ENCODE measurements around the gene CYFIP2. TPM values are rescaled to one million over a fixed set of nuclear protein-coding genes. Genes with fewer than 3 reads are reported as not detected.
A peak's percentile ranks its signal among the peaks of the same experiment; 100 is the strongest.

CYFIP2 gene
- total RNA-seq, 1 donor, result 6.5 TPM

DNA sequence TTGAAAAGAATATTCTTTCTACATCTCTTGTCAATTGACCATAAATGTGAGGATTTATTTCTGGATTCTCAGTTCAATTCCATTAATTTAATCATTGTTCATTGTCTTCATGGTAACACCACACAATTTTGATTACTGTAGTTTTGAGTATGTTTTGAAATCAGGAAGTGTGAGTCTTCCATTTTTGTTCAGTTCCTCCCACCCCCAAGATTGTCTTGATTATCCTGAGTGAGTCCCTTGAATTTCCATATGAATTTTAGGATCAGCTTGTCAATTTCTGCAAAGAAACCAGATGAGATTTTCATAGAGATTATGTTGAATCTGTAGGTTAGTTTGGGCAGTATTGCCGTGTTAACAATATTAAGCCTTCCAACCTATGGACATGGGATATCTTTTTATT lies 9.5 kb downstream of the CYFIP2 start:
- Histone ChIP-seq H3K4me2 (ENCODE audit: insufficient read depth, low read length) (no peak overlapping the region), H3K79me2 (ENCODE audit: insufficient read depth, low read length) (no peaks in the 10 kb centered on the region), H2AFZ (ENCODE audit: low read length) (no peak overlapping the region), H3K9me3 (ENCODE audit: low read depth, low read length) (no peaks in the 10 kb centered on the region), H3K27me3 (ENCODE audit: insufficient read depth, low read length) (no peaks in the 10 kb centered on the region), H3K27ac (ENCODE audit: low read depth, low read length) (no peak overlapping the region), H3K4me1 (ENCODE audit: insufficient read depth, low read length) (no peaks in the 10 kb centered on the region), H3K36me3 (ENCODE audit: insufficient read depth, low read length) (no peaks in the 10 kb centered on the region), H4K20me1 (ENCODE audit: insufficient read depth, low read length) (no peaks in the 10 kb centered on the region), H3K4me3 (ENCODE audit: insufficient read depth, low read length) (no peak overlapping the region)
- TF ChIP-seq, protein P1, sequence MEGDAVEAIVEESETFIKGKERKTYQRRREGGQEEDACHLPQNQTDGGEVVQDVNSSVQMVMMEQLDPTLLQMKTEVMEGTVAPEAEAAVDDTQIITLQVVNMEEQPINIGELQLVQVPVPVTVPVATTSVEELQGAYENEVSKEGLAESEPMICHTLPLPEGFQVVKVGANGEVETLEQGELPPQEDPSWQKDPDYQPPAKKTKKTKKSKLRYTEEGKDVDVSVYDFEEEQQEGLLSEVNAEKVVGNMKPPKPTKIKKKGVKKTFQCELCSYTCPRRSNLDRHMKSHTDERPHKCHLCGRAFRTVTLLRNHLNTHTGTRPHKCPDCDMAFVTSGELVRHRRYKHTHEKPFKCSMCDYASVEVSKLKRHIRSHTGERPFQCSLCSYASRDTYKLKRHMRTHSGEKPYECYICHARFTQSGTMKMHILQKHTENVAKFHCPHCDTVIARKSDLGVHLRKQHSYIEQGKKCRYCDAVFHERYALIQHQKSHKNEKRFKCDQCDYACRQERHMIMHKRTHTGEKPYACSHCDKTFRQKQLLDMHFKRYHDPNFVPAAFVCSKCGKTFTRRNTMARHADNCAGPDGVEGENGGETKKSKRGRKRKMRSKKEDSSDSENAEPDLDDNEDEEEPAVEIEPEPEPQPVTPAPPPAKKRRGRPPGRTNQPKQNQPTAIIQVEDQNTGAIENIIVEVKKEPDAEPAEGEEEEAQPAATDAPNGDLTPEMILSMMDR (IDR thresholded peaks at IDR 0.05; ENCODE audit: extremely low read depth, low read depth, low read length), result no peak
- no peak for DNase-seq (ENCODE audit: insufficient read length, low spot score, missing footprints)

DNA sequence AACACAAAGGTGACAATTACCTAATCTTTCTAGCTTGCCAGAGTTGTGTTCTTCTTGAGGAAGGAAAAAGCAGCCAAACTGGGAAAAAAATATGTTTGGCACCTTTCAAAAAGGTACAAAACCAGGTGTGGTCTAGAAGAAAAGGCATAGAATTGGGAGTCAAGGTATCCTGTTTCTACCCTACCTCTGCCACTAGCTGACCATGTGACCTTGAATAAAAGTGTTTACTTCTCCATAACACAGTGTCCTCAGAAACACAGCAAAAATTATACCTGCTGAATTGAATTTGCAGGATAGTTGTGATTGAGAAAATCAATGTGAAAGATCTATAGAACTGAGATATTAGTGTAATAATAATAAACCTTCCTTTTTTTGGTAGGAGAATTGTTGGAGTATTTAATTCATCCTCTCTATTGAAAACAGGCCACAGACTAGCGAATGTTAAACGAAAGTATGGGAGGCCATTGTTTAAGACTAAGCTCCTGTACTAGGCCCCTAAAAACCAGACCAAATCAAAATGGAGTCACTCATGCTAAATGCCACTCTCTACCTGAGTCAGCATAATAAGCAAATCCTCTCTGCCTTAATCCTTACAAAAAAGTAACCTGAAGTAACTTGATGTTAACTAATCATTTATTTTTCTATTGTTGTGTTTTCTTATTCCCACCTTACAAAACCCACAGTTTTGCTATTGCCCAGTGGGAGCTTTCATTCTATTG lies 12.6 kb downstream of the CYFIP2 start:
- H3K36me3 ChIP-seq (ENCODE audit: insufficient read depth, low read length), result no peaks in the 10 kb centered on the region
- no peak for DNase-seq (ENCODE audit: insufficient read length, low spot score, missing footprints)
- no peak overlapping the region for H3K27ac ChIP-seq (ENCODE audit: low read depth, low read length)
- TF ChIP-seq, protein P1 (IDR thresholded peaks at IDR 0.05; ENCODE audit: extremely low read depth, low read depth, low read length), result no peak
- H3K27me3 ChIP-seq (ENCODE audit: insufficient read depth, low read length), result no peaks in the 10 kb centered on the region
- H2AFZ ChIP-seq (ENCODE audit: low read length), result no peak overlapping the region
- no peak overlapping the region for H3K4me3 ChIP-seq (ENCODE audit: insufficient read depth, low read length)
- H3K79me2 ChIP-seq (ENCODE audit: insufficient read depth, low read length), result no peaks in the 10 kb centered on the region
- no peaks in the 10 kb centered on the region for H4K20me1 ChIP-seq (ENCODE audit: insufficient read depth, low read length)
- no peaks in the 10 kb centered on the region for H3K9me3 ChIP-seq (ENCODE audit: low read depth, low read length)
- H3K4me2 ChIP-seq (ENCODE audit: insufficient read depth, low read length), result no peak overlapping the region
- H3K4me1 ChIP-seq (ENCODE audit: insufficient read depth, low read length), result peaks cover 2% of the 10 kb centered on the region

DNA sequence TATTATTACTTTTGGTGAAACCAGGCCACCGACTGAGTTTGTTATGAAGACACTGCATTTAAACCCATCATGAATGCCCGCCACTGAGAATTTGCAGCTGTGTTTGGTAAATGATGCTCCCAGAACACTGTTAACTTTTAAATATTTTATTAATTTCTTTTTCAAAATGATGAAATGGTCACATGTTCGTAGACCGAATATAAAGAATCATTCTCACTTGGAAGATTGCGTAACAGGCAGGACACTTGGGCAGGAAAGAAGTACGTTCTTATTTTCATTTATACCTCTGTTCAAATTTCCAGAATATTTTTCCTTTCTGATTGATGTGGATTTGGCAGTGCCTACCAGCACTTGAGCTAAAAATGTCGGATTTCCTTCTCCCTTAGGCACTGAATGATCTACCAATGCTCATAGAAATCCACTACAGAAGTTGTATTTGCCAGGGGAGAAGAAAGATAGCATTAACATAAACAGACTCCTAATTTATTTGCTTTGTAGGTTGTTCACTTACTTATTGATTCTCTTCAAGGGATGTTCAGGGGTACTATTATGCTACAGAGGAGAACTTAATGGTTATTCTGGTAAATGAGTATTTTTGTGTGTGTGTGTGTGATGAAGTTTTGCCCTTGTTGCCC lies 13.8 kb downstream of the CYFIP2 start:
- H2AFZ ChIP-seq (ENCODE audit: low read length), result no peak overlapping the region
- no peaks in the 10 kb centered on the region for H4K20me1 ChIP-seq (ENCODE audit: insufficient read depth, low read length)
- H3K27ac ChIP-seq (ENCODE audit: low read depth, low read length), result no peak overlapping the region
- peaks cover 2% of the 10 kb centered on the region for H3K4me1 ChIP-seq (ENCODE audit: insufficient read depth, low read length)
- no peaks in the 10 kb centered on the region for H3K27me3 ChIP-seq (ENCODE audit: insufficient read depth, low read length)
- H3K4me3 ChIP-seq (ENCODE audit: insufficient read depth, low read length), result no peak overlapping the region
- no peak for DNase-seq (ENCODE audit: insufficient read length, low spot score, missing footprints)
- H3K9me3 ChIP-seq (ENCODE audit: low read depth, low read length), result no peaks in the 10 kb centered on the region
- TF ChIP-seq, protein P1 (IDR thresholded peaks at IDR 0.05; ENCODE audit: extremely low read depth, low read depth, low read length), result no peak
- no peaks in the 10 kb centered on the region for H3K79me2 ChIP-seq (ENCODE audit: insufficient read depth, low read length)
- H3K4me2 ChIP-seq (ENCODE audit: insufficient read depth, low read length), result no peak overlapping the region
- H3K36me3 ChIP-seq (ENCODE audit: insufficient read depth, low read length), result no peaks in the 10 kb centered on the region

DNA sequence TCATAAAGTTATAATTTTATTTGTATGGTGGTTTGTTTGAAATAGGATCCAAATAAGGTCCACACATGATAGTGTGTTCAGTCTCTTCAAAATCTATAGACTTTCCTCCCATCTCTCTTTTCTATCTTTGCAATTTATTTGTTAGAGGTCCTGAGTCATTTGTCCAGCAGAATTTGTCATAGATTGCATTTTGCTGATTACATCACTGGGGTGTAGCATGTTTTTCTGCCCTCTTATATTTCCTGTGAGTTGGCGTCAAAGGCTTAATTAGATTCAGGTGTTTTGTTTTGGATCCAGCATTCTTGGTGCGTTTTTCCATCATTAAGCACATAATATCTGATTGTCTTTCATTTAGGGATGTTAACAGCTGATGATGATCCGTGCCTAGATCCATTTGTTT lies 15.0 kb downstream of the CYFIP2 start:
- Histone ChIP-seq H3K4me1 (ENCODE audit: insufficient read depth, low read length) (peaks cover 2% of the 10 kb centered on the region), H3K9me3 (ENCODE audit: low read depth, low read length) (no peaks in the 10 kb centered on the region), H3K4me2 (ENCODE audit: insufficient read depth, low read length) (peak overlapping the region; percentile 28), H2AFZ (ENCODE audit: low read length) (peak overlapping the region; percentile 58), H3K27ac (ENCODE audit: low read depth, low read length) (no peak overlapping the region), H3K27me3 (ENCODE audit: insufficient read depth, low read length) (no peaks in the 10 kb centered on the region), H3K79me2 (ENCODE audit: insufficient read depth, low read length) (no peaks in the 10 kb centered on the region), H3K36me3 (ENCODE audit: insufficient read depth, low read length) (no peaks in the 10 kb centered on the region), H3K4me3 (ENCODE audit: insufficient read depth, low read length) (no peak overlapping the region), H4K20me1 (ENCODE audit: insufficient read depth, low read length) (no peaks in the 10 kb centered on the region)
- peak; percentile 87 for DNase-seq (ENCODE audit: insufficient read length, low spot score, missing footprints)
- TF ChIP-seq, protein P1 (IDR thresholded peaks at IDR 0.05; ENCODE audit: extremely low read depth, low read depth, low read length), result no peak
